ENCODE data around the gene ASPG.

Gene ASPG

DNA sequence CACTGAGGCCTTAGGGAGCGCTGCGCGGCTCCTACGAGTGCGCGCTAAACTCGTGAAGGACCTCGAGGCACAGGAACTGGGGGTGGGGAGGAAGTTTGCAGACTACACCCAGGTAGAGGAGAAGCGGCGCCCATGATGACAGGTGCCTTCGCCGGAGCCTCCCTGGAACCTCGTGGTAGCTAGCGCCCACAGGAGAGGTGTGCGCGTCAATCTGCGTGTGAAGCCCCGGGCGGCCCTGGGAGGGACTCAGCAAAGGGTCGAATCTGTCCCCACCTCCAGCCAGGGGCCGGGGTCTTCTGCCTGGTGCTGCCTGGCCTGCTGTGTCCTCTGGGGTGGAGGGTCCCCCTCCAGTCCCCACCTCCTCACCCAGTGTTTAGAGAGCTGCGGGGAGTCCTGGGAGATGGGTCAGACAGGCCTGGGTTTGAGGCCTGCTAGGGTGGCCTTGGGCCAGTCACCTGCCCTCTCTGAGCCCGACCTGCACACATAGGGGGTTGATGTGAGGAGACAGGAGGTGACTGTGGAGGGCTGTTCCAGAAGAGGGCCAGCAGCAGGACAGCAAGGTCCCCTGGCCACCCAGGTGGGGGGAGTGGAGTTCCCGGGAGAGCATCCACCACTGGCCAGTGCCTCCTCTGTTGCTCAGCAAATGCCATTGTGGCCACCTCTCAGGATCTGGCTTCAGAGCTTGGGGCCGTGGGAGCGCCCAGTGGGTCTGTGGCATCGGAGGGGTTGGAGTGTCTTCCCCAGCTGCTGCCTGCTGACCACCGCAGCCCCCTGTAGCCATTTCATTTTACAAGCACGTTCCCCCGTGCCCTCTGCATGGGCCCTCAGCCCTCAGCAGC, 32.7 kb downstream of the ASPG start:
- DNase-seq, result no peak

GRCh38 chr14:104119119-104119487, 33.6 kb downstream of the ASPG start:
- DNase-seq, result no peak

DNA sequence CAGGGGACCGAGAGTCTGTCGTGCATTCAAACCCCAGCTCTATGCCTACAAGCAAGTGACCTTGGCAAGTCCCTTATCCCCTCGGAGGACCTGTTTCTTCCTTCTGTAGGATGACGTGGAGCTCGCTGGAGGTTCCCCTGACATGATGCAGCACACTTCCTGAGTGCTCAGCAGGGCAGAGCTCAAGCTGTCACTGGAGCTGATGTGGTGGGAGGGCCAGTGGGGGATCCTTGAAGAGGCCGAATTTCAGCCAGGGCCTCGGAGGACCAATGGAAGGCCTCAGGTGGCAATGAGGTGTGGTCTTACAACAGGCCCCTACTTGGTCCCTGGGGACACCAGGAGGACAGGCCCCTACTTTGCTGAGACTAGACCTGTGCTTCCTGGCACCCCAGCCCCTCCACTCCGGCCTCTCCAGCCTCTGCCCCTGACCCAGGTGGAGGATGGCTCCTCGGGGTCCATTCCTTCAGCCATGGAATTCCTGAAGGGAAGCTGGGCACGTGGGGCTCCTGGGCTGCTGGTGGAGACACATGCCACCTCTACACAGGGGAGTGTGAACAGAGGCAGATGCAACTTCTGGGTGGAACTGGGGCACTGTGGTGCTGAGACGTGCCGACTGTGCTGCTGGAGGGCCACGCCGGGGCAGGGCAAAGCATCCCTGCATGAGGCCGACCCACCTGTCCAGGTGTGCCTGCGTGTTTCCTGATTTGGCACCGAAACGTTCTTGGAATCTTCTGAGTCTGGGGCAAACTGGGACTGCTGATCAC, 34.2 kb downstream of the ASPG start:
- no peak for DNase-seq

- no peak for DNase-seq
Observed at GRCh38 chr14:104120281-104120741, 34.8 kb downstream of the ASPG start.

- DNase-seq, result no peak
Observed at GRCh38 chr14:104121142-104121541, 35.6 kb downstream of the ASPG start.

DNA sequence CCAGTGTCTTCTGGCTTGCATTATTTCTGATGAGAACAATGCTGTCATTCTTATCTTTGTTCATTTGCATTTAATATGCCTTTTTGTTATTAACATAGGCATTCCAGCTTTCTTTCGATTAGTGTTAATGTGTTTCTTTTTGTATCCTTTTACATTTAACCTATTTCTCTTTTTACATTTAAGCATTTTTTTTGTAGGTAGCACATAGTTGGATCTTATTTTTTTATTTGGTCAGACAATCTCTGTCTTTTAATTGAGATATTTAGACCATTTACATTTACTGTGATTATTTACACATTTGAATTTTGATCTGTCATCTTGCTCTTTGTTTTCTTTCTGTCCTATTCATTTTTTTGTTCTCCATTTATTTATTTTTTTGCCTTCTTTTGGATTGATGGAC, 38.4 kb downstream of the ASPG start:
- DNase-seq, result no peak

GRCh38 chr14:104125011-104125410, 39.5 kb downstream of the ASPG start:
- no peak for DNase-seq

- no peak for DNase-seq
Observed at GRCh38 chr14:104126753-104127152, 41.3 kb downstream of the ASPG start.

DNA sequence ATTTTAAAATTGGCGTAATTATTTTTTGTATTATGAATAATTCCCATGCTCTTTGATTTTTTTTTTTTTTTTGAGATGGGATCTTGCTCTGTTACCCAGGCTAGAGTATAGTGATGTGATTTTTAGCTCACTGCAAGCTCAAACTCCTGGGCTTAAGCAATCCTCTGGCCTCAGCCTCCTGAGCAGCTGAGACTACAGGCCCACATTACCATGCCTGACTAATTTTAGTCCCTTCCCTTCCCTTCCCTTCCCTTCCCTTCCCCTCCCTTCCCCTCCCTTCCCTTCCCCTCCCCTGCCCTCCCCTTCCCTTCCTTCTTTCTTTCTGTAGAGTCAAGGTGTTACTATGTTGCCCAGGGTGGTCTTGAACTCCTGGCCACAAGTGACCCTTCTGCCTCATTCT, 43.5 kb downstream of the ASPG start:
- DNase-seq, result no peak

DNA sequence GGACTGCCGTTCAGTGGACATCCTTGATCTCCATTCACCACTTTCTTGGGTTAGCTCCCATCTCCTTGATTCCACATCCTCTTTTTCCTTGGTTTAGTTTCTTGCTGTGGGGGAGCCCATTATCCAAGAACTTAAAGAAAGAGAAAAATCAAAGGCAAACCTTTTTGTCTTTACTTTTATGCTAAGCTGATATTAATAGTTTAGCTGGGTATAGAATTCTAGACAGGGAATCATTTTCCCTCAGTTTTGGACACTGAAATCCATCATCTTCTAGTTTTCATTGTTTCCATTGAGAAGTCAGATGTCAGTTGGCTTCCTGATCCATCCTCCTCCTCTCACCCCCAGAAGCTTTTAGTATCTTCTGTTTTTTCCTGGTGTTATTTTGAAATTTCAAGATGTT, 44.1 kb downstream of the ASPG start:
- no peak for DNase-seq

DNA sequence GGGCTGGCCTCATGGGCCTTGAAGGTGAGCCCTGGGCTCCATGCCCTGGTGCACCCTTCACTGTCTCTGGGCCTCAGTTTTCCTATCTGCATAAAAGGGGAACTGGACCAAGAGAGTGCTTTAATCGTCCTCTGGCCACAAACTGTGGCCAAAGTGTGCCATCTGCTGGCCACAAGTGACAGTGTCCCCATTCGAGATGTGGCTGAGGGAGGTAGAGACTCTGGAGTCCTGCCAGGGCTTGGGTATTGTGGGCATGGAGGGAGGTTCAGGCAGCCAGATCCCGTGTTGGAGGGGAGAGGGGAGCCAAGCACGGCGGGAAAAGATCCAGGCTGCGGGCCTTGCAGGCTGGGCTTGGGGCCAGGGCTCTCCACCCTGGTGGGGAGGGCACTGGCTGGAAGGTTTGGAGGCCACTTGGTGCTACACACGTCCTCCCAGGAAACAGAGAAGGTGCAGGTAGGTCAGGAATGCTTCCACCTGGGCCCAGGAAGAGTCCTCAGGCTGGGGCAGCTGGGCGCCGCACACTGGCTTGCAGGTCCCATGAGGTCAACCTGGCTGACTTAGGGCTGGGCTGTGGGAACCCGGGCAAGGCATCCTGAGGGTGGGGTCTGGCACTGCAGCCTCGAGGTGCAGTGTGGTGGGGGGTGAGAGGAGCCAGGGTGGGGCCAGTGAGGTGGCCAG, 45.6 kb downstream of the ASPG start:
- DNase-seq, result peak; percentile 81

GRCh38 chr14:104131968-104132732, 46.6 kb downstream of the ASPG start:
- no peak for DNase-seq

DNA sequence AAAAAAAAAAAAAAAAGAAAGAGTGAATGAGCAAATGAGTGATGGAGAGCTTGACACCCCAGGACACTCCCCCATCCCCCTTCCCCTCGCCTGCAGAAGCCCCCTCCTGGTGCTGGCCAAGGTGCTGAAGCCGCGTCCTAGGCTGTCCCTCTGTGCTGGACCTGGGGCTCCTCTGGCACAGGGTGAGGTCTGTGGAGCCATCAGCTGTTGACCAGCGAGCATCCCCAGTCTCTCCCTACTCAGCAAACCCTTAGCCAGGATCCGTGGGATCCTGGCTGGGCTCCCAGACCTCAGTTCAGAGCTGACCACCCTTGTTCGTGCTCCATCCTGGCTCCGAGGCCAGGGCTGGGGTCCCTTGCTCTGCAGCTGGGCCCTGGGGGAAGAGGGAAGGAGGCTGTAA, 47.5 kb downstream of the ASPG start:
- peak; percentile 58 for DNase-seq

- DNase-seq, result no peak
Observed at GRCh38 chr14:104133496-104133895, 48.0 kb downstream of the ASPG start.

DNA sequence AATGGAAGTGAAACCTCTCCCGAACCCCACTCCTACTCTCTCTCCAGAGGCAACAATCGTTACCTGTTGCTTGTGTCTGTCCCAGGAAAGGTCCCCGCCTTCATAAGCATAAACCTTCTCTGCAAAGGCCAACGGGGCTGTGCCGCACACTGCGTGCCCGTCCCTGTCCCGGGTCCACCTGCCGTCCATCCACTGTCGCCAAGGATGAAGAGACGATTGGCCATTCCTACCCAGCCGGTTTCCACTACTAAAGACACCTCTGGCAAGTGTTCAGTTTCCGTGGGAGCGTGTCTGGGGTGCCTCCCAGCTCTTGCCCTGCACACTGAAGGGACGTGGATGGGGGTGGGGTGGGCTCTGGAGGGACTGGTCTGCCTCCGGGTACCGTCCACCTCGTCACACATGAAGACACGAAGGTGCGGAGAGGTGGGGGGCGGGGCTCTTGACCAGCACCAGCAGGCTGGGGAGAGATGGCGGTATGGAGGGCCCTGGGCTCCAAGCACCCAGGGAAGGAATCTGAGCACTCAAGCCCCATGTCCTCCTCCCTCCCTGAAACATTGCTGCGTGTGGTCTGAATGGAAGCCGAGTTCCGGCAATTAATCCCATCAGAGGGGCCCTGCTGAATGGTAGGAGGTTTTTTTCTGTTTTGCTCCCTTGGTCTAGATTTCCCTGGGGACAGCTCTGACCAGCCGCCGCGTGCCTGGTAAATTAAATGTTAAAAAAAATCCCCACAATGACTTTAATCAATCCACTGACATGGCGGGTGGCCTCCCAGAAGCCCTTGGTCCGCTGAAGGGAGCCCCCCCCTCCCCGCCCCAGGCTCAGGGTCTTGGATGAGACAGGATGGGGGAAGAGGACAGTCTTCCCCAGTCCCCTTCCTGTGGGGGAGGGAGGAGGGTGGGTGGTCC, 48.8 kb downstream of the ASPG start:
- peak; percentile 60 for DNase-seq

DNA sequence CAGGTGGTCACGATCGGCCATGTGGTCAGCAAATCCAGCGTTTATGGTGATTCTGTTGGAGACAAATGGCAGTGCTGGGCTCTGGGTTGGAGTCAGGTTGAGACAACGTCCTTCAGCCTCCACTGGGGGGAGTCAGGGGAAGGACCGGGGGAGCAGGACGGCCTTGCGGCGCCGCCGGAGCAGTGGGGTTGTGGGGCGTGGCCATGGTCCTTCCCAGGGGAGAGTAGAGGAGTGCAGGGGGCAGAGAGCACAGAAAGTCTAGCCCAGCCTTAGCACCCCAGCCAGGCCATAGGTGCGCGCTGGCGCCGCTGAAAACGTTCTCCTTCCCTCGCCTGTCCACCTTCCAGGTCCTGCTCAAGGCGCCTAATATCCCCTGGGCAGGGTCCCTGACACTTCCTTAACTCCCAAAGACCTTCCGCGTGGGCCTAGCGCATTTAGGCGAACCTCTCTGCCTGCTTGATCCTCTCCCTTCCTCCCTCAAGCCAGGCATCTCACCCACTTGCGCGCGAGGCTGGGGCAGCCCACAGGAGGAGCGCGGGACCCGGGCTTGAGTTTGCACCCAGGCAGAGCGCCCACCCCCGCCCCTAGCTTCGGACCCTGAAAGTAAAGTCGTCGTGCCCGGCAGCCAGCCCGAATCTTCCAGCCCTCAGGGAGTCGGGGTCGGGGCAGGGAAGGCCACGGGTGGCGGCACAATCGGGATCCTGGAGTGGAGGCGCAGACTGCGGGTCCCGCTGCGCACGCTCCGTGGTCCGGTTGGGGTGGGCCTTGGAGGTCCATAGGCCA, 49.8 kb downstream of the ASPG start:
- DNase-seq, result peak; percentile 86

DNA sequence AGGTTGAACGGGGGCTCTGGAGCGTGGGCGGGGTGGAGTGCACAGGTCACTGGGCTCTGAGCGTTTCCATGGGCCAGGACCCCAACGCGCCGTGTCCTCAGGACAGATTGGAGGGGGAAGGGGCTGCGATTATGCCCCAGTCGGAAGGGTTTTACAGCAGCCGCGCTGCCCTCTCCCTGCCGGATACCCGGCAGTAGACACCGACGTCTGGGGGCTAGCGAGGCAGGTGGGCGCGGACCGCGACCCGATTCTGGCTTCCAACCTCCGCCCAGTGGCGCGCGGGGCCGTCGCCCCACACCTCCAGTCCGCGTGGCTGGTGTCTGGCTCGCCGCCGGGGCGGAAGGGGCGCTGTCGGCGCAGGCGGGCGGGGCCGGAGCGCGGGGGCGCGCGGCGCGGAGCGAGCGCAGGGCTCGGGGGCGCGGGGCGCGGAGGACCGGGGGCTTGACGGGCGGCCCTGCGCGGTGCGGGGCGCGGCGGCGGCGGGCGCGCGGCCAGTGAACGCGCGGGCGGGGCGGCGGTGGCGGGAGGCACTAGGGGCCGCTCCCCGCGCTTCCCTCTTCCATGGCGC, 50.5 kb downstream of the ASPG start:
- peak; percentile 72 for DNase-seq

DNA sequence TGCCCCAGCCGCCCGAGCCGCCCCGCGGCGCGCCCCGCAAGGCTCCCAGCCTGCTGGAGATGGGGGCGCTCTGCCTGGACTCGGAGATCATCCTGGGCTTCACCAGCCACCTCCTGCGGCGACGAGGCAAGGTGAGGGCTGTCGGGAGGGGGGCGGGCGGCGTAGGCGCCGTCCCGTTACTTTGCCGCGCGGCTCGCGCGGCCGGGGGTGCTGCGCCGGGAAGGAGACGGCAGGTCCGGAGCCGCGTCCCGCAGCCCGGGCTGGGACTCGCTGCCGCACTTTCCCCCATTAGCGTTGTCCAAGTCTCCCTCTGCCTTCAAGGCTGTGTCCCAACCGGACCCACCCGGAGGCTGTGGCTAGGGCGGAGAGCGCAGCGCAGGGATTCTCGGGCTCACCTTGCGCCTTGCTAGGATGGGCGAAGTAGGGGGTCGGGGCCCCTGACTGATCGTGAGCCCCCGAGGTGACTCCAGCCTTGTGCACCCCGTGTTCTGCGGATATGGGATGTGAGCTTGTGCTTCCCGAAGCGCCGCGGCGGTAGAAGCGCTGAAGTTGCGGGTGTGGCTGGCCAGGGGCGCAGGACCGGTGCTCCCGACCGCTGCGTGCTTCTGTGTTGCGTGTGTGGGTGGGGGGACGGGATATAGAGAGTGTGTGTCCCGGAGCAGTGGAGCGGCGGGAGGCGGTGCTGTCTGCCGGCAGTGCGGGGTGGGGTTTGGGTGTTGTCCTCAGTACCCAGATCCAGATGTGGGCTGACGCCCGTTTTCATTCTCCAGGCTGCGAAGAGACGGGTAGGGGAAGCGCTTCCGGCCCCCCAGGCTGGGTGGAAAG, 51.2 kb downstream of the ASPG start:
- peak; percentile 61 for DNase-seq

GRCh38 chr14:104137297-104138097, 52.0 kb downstream of the ASPG start:
- peak; percentile 89 for DNase-seq

All from eye (tissue), 1 donor.